ENCODE measurements around the gene ARF5. TPM values are rescaled to one million over a fixed set of nuclear protein-coding genes. Genes with fewer than 3 reads are reported as not detected.

ARF5 gene
- total RNA-seq, 1 donor from 2014 or later = 133 TPM

DNA sequence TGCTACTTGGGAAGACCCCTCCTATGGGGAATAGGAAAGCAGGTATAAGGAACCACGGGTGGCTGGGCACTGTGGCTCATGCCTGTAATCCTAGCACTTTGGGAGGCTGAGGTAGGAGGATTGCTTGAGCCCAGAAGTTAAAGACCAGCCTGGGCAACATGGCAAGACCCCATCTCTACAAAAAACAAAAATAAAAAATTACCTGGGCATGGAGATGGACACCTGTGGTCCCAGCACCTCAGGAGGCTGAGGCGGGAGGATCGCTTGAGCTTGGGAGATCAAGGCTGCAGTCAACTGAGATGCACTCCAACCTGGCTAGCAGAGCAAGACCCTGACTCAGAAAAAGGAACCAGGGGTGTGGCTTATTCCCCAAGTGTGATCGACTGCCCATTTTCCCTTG, 4.3 kb downstream of the ARF5 start:
- Mint-ChIP-seq H3K9me3 (no peaks in the 10 kb centered on the region), H3K27ac (no peak overlapping the region), H3K4me3 (ENCODE audit: low read depth) (no peak overlapping the region), H3K4me1 (ENCODE audit: low read depth) (peaks cover 9% of the 10 kb centered on the region), H3K27me3 (ENCODE audit: low read depth) (peaks cover 2% of the 10 kb centered on the region), H3K36me3 (ENCODE audit: low read depth) (peaks cover 23% of the 10 kb centered on the region)
- no peak for DNase-seq (ENCODE audit: low spot score)
- intact Hi-C loops (cut with micrococcal nuclease) = no loop called here

GRCh38 chr7:127594490-127594889, 6.3 kb downstream of the ARF5 start:
- H3K4me3 Mint-ChIP-seq (ENCODE audit: low read depth) = no peak overlapping the region
- H3K27ac Mint-ChIP-seq = no peak overlapping the region
- H3K36me3 Mint-ChIP-seq (ENCODE audit: low read depth) = peaks cover 23% of the 10 kb centered on the region
- H3K27me3 Mint-ChIP-seq (ENCODE audit: low read depth) = peaks cover 2% of the 10 kb centered on the region
- H3K4me1 Mint-ChIP-seq (ENCODE audit: low read depth) = peaks cover 5% of the 10 kb centered on the region
- no peaks in the 10 kb centered on the region for H3K9me3 Mint-ChIP-seq
- intact Hi-C loops (cut with micrococcal nuclease) = no loop called here
- DNase-seq (ENCODE audit: low spot score) = no peak

GRCh38 chr7:127595737-127596136, 7.5 kb downstream of the ARF5 start:
- Mint-ChIP-seq H3K27ac (no peak overlapping the region), H3K4me1 (ENCODE audit: low read depth) (no peaks in the 10 kb centered on the region), H3K4me3 (ENCODE audit: low read depth) (no peak overlapping the region), H3K9me3 (no peaks in the 10 kb centered on the region), H3K27me3 (ENCODE audit: low read depth) (peaks cover 2% of the 10 kb centered on the region), H3K36me3 (ENCODE audit: low read depth) (peaks cover 11% of the 10 kb centered on the region)
- DNase-seq (ENCODE audit: low spot score) = no peak
- intact Hi-C loops (cut with micrococcal nuclease) = no loop called here

GRCh38 chr7:127598318-127598717, 10.1 kb downstream of the ARF5 start:
- no peak overlapping the region for H3K27ac Mint-ChIP-seq
- DNase-seq (ENCODE audit: low spot score) = no peak
- no peak overlapping the region for H3K4me3 Mint-ChIP-seq (ENCODE audit: low read depth)
- H3K36me3 Mint-ChIP-seq (ENCODE audit: low read depth) = no peaks in the 10 kb centered on the region
- no peaks in the 10 kb centered on the region for H3K9me3 Mint-ChIP-seq
- peaks cover 4% of the 10 kb centered on the region for H3K27me3 Mint-ChIP-seq (ENCODE audit: low read depth)
- intact Hi-C loops (cut with micrococcal nuclease) = no loop called here
- H3K4me1 Mint-ChIP-seq (ENCODE audit: low read depth) = no peaks in the 10 kb centered on the region

- Mint-ChIP-seq H3K9me3 (no peaks in the 10 kb centered on the region), H3K27me3 (ENCODE audit: low read depth) (peaks cover 6% of the 10 kb centered on the region), H3K4me3 (ENCODE audit: low read depth) (no peak overlapping the region), H3K27ac (no peak overlapping the region), H3K4me1 (ENCODE audit: low read depth) (no peaks in the 10 kb centered on the region), H3K36me3 (ENCODE audit: low read depth) (no peaks in the 10 kb centered on the region)
- no peak for DNase-seq (ENCODE audit: low spot score)
- intact Hi-C loops (cut with micrococcal nuclease) = no loop called here
Measured at GRCh38 chr7:127600885-127601284, 12.7 kb downstream of the ARF5 start.

DNA sequence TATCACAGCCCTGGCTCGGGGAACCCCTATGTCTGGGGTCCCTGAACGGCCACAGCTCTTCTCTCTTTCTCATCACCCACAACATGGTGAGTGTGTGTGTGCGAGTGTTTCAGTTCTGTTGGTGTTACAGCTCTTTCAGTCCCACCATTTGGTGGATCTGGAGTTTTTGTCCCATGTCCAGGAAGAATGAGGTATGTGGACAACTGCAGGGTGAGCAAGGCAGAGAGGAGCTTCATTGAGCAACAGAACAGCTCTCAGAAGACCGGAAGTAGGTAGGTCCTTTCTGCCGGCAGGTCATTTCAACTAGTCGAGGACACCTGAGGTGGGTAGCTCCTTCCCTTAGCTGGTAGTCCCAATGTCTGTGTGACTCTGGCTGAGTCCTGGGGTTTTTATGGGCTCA, 20.2 kb downstream of the ARF5 start:
- Mint-ChIP-seq H3K4me1 (ENCODE audit: low read depth) (no peaks in the 10 kb centered on the region), H3K36me3 (ENCODE audit: low read depth) (no peaks in the 10 kb centered on the region), H3K27ac (no peak overlapping the region), H3K4me3 (ENCODE audit: low read depth) (no peak overlapping the region), H3K27me3 (ENCODE audit: low read depth) (peaks cover 3% of the 10 kb centered on the region), H3K9me3 (no peaks in the 10 kb centered on the region)
- no peak for DNase-seq (ENCODE audit: low spot score)
- intact Hi-C loops (cut with micrococcal nuclease) = no loop called here

DNA sequence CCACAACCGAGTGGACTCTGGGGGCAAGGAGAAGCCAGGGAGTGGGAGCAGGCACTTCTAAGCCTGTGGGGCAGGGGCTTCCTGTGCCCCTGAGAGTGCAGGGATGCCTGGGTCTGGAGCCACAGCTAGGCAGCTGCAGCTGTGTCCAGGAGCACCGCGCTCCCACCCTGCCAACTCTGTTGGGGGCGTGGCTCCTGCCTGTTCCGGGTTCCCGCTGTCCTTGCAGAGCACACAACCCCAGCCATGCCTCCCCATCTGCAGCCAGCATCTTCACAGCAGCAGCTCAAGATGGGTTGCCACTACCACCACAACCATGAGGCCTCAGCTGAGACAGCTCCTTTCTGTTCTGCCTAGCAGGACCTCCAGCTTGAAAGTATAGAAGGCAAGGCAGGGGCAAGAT, 21.1 kb downstream of the ARF5 start:
- Mint-ChIP-seq H3K36me3 (ENCODE audit: low read depth) (no peaks in the 10 kb centered on the region), H3K4me3 (ENCODE audit: low read depth) (no peak overlapping the region), H3K27ac (no peak overlapping the region), H3K9me3 (no peaks in the 10 kb centered on the region), H3K27me3 (ENCODE audit: low read depth) (peaks cover 1% of the 10 kb centered on the region), H3K4me1 (ENCODE audit: low read depth) (no peaks in the 10 kb centered on the region)
- DNase-seq (ENCODE audit: low spot score) = no peak
- intact Hi-C loops (cut with micrococcal nuclease) = no loop called here

GRCh38 chr7:127612263-127612662, 24.1 kb downstream of the ARF5 start:
- no peak for DNase-seq (ENCODE audit: low spot score)
- no peaks in the 10 kb centered on the region for H3K9me3 Mint-ChIP-seq

DNA sequence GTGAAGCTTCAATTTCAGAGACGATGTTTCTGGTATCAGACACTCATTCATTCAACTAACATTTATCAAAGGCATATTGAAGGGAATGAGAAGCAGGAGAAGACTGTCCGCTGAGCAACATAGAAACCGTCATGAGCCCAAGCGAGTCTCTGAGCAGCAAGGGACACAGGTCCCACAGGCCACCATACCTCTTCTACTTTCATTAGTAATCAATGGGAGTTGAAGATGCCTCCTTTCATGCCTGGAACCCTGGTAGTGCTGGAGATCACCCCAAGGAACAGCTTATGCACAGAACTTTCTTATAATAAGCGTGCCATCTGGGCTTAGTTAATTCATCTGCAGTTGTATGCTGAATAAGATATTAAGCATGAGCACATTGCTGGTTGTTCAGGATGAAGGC, 28.5 kb downstream of the ARF5 start:
- Mint-ChIP-seq H3K36me3 (ENCODE audit: low read depth) (no peaks in the 10 kb centered on the region), H3K27ac (no peak overlapping the region), H3K9me3 (no peaks in the 10 kb centered on the region), H3K27me3 (ENCODE audit: low read depth) (peaks cover 49% of the 10 kb centered on the region), H3K4me3 (ENCODE audit: low read depth) (no peak overlapping the region), H3K4me1 (ENCODE audit: low read depth) (no peaks in the 10 kb centered on the region)
- no peak for DNase-seq (ENCODE audit: low spot score)
- intact Hi-C loops (cut with micrococcal nuclease) = no loop called here

More at GRCh38 chr7:127612263-127612662, 24.1 kb downstream of the ARF5 start:
- H3K27ac Mint-ChIP-seq = no peak overlapping the region
- intact Hi-C loops (cut with micrococcal nuclease) = no loop called here
- H3K36me3 Mint-ChIP-seq (ENCODE audit: low read depth) = no peaks in the 10 kb centered on the region
- H3K4me3 Mint-ChIP-seq (ENCODE audit: low read depth) = no peak overlapping the region
- peaks cover 13% of the 10 kb centered on the region for H3K27me3 Mint-ChIP-seq (ENCODE audit: low read depth)
- H3K4me1 Mint-ChIP-seq (ENCODE audit: low read depth) = no peaks in the 10 kb centered on the region

DNA sequence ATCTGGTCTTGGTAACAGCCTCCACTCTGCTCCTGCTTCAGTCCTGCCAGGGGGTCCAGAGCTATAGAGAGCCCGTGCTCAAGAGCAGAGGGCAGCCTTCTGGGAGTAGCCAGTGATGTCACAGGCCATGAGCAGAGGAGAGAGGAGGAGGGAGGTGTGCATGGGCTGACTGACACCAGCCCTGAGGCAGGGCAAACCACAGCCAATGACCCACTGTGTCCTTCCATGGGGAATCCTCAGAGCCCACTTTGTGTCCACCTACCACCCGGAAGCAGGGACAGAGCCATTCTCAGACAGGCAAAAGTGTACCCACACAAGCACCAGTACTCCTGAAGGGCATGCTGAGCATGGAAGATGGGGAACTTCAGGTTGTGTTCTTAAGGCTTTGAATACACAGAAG, 29.8 kb downstream of the ARF5 start, which contains the start of gene PAX4:
Gene PAX4 (minus strand): TSS at position 101 of the 400 bp plus-strand sequence. CDS start 2,214 bp downstream, outside the sequence.
- Mint-ChIP-seq H3K4me3 (ENCODE audit: low read depth) (no peak within 1 kb of the TSS), H3K27ac (no peak within 1 kb of the TSS), H3K36me3 (ENCODE audit: low read depth) (no peaks in the 10 kb centered on the region), H3K9me3 (no peaks in the 10 kb centered on the region), H3K4me1 (ENCODE audit: low read depth) (no peaks in the 10 kb centered on the region), H3K27me3 (ENCODE audit: low read depth) (peaks cover 51% of the 10 kb centered on the region)
- intact Hi-C loops (cut with micrococcal nuclease) = no loop called here
- DNase-seq (ENCODE audit: low spot score) = no peak

DNA sequence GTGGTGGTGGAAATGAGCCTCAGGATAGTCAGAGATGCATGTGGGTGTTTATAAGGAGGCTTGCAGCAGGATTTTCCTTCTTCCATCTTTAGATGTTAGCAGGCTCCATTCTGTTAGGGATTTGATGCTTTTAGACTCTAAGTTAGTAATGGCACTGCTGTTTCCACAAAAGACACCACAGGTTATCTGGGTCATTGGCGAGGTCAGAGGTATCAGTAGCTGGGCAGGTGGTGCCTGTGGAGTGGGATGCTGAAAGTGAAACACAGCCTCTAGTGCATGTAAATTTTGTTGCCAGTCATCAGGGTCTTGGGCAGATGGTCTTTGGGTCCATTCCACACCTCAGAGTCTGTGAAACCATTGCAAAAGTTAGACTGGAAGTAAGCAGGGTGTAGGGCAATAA, 30.6 kb downstream of the ARF5 start:
- no peak overlapping the region for H3K4me3 Mint-ChIP-seq (ENCODE audit: low read depth)
- peaks cover 50% of the 10 kb centered on the region for H3K27me3 Mint-ChIP-seq (ENCODE audit: low read depth)
- intact Hi-C loops (cut with micrococcal nuclease) = no loop called here
- H3K27ac Mint-ChIP-seq = no peak overlapping the region
- DNase-seq (ENCODE audit: low spot score) = no peak
- H3K4me1 Mint-ChIP-seq (ENCODE audit: low read depth) = no peaks in the 10 kb centered on the region
- no peaks in the 10 kb centered on the region for H3K36me3 Mint-ChIP-seq (ENCODE audit: low read depth)
- no peaks in the 10 kb centered on the region for H3K9me3 Mint-ChIP-seq

DNA sequence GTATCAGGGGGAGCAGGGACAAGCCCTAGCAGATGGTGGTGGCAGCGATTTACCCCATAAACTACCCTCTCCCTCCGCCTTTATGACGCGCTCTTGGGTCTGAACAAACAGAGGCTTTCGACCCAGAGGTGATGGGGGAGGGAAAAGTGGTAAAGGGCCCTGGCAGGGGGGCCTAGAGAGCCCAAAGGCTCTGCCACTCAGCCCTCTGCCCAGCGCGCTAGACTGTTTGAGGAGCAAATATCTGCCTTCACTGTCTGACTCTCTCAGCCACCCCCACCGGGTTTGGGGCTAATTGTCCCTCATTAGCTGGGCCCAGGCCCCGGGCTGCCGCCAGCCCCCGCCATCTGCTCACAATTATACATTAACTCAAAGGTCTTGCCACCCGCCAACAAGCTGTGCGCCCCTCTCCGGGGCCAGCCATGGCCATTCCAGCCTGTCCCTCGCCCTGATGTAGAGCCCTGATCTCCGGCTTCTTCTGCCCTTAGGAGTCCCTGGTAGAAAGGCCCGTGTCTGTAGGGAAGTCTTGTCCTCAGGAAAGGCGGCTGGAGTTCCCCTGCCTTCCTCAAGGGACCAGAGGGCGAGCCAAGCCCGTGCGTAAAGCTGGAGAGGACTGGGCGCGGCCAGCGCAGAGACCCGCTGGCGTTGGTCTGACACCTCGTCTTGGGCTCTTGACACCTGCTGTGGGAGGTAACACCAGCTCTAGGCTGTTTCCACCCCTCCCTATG, 31.6 kb downstream of the ARF5 start:
- Mint-ChIP-seq H3K27me3 (ENCODE audit: low read depth) (peaks cover 57% of the 10 kb centered on the region), H3K27ac (no peak overlapping the region), H3K4me1 (ENCODE audit: low read depth) (no peaks in the 10 kb centered on the region), H3K36me3 (ENCODE audit: low read depth) (no peaks in the 10 kb centered on the region), H3K4me3 (ENCODE audit: low read depth) (no peak overlapping the region), H3K9me3 (no peaks in the 10 kb centered on the region)
- no peak for DNase-seq (ENCODE audit: low spot score)
- intact Hi-C loops (cut with micrococcal nuclease) = no loop called here

DNA sequence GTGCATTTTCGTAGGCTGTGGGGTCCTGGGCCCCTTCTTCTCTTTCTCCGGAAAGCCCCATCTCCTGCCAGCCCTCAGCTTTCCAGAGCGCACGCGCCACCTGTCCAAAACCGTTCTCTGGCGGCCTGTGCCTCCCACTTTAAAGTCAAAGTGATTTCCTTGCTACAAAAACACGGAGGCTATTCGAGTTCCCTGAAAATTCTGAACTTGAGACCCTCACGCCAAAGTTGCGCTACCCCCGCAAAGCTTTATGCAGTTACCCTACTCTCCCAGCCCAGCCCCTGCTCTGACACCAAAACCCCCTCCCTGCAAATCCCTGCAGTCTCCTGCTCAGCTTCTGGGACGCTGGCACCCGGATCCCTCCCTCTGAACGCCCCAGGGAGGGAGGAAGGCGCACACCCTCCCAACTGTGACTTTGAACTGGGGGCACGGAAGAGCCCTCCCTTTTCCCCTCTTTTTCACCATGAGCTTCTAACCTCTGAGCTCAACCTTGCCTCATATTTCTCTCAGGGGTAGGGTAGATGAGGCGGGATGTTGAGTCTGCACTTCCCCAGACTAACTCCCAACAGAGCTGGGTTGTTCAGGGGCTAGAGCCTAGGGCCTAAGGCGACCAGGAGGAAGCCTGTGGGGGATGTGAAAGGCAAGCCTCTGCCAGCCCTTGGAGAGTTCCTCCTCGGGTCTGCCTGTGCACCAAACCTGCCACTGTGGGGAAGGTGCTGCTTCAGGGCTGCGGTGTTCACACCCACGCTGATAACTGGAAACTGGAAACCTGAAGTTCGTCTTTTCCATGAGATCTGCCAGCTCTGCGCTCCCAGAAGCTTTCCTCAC, 32.4 kb downstream of the ARF5 start:
- Mint-ChIP-seq H3K9me3 (no peaks in the 10 kb centered on the region), H3K4me1 (ENCODE audit: low read depth) (no peaks in the 10 kb centered on the region), H3K27me3 (ENCODE audit: low read depth) (peaks cover 58% of the 10 kb centered on the region), H3K36me3 (ENCODE audit: low read depth) (no peaks in the 10 kb centered on the region), H3K4me3 (ENCODE audit: low read depth) (no peak overlapping the region), H3K27ac (no peak overlapping the region)
- intact Hi-C loops (cut with micrococcal nuclease) = no loop called here
- no peak for DNase-seq (ENCODE audit: low spot score)
